MV-4-11 (cell line): Measurements from ENCODE around the gene COPS6.
"Not testable (repeated sequence)": the region's sequence is repeated elsewhere in the genome, so short reads cannot be mapped to it uniquely, and the experiment has no call there.

ENCODE experiments used
- DNase-seq: peaks from one replicate; lab custom pipeline; 2025; lab: John Stamatoyannopoulos, UW

The COPS6 gene

DNA sequence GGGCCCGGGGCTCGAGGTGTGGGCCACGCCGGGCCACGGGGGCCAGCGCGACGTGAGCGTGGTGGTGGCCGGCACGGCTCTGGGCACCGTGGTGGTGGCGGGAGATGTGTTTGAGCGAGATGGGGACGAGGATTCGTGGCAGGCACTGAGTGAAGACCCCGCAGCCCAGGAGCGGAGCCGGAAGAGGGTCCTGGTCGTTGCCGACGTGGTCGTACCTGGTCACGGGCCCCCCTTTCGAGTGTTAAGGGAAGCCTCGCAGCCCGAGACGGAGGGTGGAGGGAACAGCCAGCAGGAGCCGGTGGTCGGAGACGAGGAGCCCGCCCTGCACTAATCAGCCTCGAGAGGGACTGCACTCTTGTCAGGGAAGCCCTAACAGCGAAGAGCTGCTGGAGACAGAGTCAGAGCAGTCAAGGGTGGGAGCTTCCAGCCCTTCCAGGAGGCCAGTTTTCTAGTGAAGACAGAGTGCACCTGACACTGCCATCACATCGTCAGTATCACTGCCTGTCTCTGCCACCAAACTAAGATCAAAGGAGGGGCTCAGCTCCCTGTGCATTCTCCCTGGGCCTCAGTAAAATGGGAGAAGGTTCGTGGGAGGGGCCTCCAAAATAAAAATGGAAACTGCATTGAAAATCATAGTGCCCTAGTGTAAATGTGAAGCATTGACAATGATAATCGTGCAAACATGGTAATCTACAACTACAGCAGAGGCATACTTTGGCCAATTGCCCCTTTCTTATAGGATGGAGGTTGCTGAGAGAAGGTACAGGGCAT is 39.3 kb downstream of the COPS6 start:
- DNase-seq = no peak

DNA sequence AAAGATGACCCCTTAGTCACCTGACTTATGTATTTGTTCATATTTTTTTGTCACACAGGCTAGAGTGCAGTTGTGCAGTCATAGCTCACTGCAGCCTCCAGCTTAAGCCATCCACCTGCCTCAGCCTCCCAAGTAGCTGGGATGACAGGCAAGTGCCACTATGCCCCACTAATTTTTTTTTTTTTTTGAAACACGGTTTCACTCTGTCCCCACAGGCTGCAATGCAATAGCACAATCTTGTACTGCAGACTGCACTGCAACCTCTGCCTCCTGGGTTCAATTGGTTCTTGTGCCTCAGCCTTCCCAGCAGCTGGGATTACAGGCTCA is 39.8 kb downstream of the COPS6 start:
- DNase-seq = no peak

DNA sequence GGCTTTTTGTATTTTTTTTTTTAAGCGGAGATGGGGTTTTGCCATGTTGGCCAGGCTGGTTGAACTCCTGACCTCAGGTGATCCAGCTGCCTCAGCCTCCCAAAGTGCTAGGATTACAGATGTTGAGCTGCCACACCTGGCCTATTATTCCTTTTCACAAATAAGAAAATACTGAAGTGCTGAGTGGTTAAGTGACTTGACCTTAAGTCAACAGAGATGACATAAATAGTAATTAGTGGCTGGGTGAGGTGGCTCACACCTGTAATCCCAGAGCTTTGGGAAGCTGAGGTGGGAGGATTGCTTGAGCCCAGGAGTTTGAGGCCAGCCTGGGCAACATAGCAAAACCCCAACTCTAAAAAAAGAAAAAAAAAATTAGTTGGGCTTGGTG is 41.4 kb downstream of the COPS6 start:
- not testable (repeated sequence) for DNase-seq

DNA sequence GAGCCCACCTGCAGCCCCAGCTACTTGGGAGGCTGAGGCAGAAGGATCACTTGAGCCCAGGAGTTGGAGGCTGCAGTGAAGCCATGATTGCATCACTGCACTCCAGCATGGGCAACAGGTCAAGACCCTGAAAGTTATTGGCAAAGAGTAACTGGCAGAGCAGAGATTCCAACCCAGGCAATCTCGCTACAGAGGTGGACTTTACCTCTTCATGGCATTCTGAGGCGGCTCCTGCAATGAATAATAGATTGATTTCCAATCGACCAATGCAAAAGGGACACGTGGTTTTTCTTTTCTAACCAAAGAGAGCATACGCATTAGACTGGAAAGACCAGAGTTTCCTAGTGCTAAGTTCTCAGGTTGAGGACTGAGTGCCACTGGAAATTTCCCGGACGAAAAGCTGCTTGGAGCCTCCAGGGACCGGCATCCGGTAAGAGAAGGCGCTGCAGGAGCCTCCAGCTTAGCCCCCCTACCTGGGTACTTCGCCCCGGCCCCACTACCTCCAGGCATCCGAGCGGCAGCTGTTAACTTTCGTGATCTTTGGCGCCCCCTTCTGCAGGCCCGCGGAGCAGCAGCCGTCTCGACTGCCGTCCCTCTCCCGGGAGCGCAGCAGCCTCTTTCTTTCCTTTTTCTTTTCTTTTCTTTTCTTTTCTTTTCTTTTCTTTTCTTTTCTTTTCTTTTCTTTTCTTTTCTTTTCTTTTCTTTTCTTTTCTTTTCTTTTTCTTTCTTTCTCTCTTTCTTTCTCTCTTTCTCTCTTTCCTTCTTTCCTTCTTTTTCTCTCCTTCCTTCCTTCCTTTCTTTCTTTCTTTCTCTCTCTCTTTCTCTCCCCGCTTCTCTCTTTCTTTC is 42.1 kb downstream of the COPS6 start:
- DNase-seq = peak; percentile 20

DNA sequence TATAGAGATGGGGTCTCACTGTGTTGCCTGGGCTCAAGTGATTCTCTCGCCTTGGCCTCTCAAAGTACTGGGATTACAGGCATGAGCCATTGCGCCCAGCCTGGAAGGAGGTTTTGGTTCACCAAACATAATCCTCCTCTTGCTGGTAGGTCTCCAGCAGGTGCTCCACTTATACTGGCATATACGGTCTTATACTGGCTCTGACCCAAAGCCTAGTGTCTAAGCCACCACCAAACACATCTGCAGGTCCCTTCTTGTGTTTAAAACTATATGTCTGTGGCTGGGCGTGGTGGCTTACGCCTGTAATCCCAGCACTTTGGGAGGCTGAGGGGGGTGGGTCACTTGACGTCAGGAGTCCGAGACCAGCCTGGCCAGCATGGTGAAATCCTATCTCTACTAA is 43.4 kb downstream of the COPS6 start:
- no peak for DNase-seq

DNA sequence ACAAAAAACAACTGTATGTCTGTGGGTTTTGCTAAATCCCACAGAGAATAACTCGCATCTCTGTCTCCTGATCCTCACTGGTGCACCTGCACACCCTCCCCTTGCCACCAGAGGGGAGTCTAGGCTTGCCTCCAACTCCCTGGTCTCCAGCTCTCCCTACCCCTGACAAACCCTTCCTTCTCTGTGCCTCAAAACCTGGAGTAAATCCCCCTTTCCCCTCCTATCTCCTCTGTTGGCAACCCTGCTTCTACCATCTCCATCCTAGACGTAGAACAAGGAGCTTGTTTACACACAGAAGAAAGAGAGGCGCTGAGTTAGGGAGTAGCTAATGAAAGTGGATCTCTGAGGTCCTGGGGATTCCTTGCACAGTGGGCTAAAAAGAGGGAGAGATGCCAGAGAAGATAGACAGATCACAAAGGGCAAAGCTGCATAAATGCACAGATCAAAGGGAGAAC is 44.0 kb downstream of the COPS6 start:
- peak; percentile 52 for DNase-seq

DNA sequence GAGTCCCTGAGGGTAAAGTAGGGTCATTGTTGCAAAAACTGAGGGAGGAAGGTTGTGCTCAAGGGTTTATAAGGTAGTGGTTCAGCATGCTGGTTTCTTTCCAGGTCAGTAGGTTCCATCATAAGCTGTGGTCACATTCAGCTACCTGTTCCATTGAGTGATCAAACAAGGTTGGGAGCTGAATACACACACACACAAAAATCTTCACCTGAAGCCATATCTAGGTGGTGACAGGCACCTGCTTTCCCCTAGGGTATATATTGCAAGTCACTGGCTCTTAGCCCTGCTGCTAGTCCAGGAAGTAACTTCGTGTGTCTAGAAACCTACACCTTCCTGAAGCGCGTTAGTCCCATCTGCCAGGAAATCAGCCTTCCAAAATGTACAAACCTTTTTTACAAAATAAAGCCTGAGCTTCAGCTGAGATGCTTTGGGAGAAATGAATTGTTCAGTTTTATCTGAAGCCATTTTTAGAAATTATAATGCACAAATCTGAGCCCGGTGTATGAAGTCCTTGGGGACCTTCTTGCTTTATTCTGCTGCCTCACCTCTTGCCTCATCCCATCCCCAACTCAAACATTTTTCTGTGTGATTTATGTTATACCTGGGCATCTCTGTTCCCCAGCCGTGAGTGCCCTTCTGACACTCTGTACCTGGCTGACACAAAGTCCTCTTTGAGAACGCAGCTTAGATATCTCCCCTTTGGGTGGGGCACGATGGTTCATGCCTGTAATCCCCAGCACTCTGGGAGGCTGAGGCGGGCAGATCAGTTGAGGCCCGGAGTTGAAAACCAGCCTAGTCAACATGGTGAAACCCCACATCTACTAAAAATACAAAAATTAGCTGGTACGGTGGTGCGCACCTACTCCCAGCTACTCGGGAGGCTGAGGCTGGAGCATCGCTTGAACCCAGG is 49.3 kb downstream of the COPS6 start:
- DNase-seq = no peak

DNA sequence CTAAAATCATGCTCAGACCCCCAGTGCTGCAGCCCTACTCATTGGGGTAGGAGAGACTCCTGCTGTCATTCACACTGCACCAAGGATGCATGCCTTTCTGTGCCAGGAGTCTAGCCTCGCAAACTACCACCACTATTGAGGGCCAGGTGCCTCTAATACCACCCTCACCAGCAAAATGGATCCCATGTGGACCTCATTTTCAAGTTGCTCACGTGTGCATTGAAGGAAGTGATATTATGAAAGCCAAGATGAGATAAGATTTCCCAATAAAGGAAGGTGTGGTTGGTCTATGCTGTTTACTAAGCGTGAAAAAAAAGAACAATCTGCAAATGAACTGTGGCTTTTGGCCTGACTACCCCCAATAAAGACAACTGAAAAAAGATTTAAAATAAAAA is 52.8 kb downstream of the COPS6 start:
- peak; percentile 45 for DNase-seq
